SK-N-SH treated with all-trans-retinoic acid at 6 μM for 48 hours (cell line): ENCODE measurements around the gene OPHN1.

Experiments
- ATAC-seq: fragments of 200-7000 bp; cut with Tn5 transposase; 3 replicates; pipeline ENCODE4 v1.9.1; 2020; ENCODE audit warnings: mild to moderate bottlenecking, moderate library complexity
- ARNTL ChIP-seq: fragments of 450-650 bp; formaldehyde crosslinking; IDR thresholded peaks from 2 replicates; pipeline ENCODE4 v1.5.0; 2020; ENCODE audit warnings: low read depth, mild to moderate bottlenecking, moderate library complexity, borderline replicate concordance
- BACH2 ChIP-seq: fragments of 250-450 bp; sonication (Bioruptor Pico); IDR thresholded peaks from 2 replicates; pipeline ENCODE4 v1.9.0; 2021; ENCODE audit warnings: mild to moderate bottlenecking, borderline replicate concordance
- CSDC2 ChIP-seq: fragments of 250-450 bp; sonication (Bioruptor Pico); IDR thresholded peaks from 2 replicates; pipeline ENCODE4 v1.5.0; 2020; ENCODE audit warnings: mild to moderate bottlenecking, moderate library complexity
- ESRRG ChIP-seq: fragments of 250-450 bp; sonication (Bioruptor Pico); IDR thresholded peaks from 2 replicates; pipeline ENCODE4 v1.6.1; 2021; ENCODE audit warnings: mild to moderate bottlenecking
- ISL1 ChIP-seq: fragments of 250-450 bp; sonication (Bioruptor Pico); IDR thresholded peaks from 2 replicates; pipeline ENCODE4 v2.1.2; 2022; ENCODE audit warnings: mild to moderate bottlenecking, moderate library complexity
- OSR1 ChIP-seq: fragments of 250-450 bp; sonication (Bioruptor Pico); IDR thresholded peaks from 2 replicates; pipeline ENCODE4 v1.8.0; 2022; ENCODE audit warnings: moderate library complexity, mild to moderate bottlenecking, inconsistent platforms
- RARB ChIP-seq: fragments of 250-450 bp; sonication (Bioruptor Pico); IDR thresholded peaks from 2 replicates; pipeline ENCODE4 v1.8.0; 2021; ENCODE audit warnings: mild to moderate bottlenecking, moderate library complexity
- SNAI2 ChIP-seq: fragments of 250-450 bp; sonication (Bioruptor Pico); IDR thresholded peaks from 2 replicates; pipeline ENCODE4 v1.5.0; 2020; ENCODE audit warnings: mild to moderate bottlenecking, moderate library complexity
- TCF4 ChIP-seq: fragments of 250-450 bp; sonication (Bioruptor Pico); IDR thresholded peaks from 2 replicates; pipeline ENCODE4 v1.8.0; 2021; ENCODE audit warnings: mild to moderate bottlenecking, moderate library complexity, borderline replicate concordance
- TOX ChIP-seq: fragments of 250-450 bp; sonication (Bioruptor Pico); IDR thresholded peaks from 2 replicates; pipeline ENCODE4 v1.8.0; 2021; ENCODE audit warnings: mild to moderate bottlenecking, moderate library complexity, borderline replicate concordance
- ZC3H10 ChIP-seq: fragments of 250-450 bp; sonication (Bioruptor Pico); IDR thresholded peaks from 2 replicates; pipeline ENCODE4 v1.5.1; 2021; ENCODE audit warnings: mild to moderate bottlenecking, moderate library complexity
- ZNF70 ChIP-seq: fragments of 450-650 bp; formaldehyde crosslinking; IDR thresholded peaks from 2 replicates; pipeline ENCODE4 v1.5.0; 2020; ENCODE audit warnings: mild to moderate bottlenecking, moderate library complexity
- ZNF8 ChIP-seq: fragments of 450-650 bp; formaldehyde crosslinking; IDR thresholded peaks from 2 replicates; pipeline ENCODE4 v1.5.0; 2020; ENCODE audit warnings: mild to moderate bottlenecking, moderate library complexity
- TF ChIP-seq, protein P1 (sequence below): fragments of 250-450 bp; sonication (Bioruptor Pico); IDR thresholded peaks from 2 replicates; pipeline ENCODE4 v1.5.0; 2020; ENCODE audit warnings: mild to moderate bottlenecking, moderate library complexity
- TF ChIP-seq, protein P2 (sequence below): fragments of 250-450 bp; sonication (Bioruptor Pico); IDR thresholded peaks from 2 replicates; pipeline ENCODE4 v1.8.0; 2021; ENCODE audit warnings: low read depth, mild to moderate bottlenecking, moderate library complexity, borderline replicate concordance
- TF ChIP-seq, protein P3 (sequence below): fragments of 250-450 bp; sonication (Bioruptor Pico); IDR thresholded peaks from 2 replicates; pipeline ENCODE4 v1.5.1; 2020; ENCODE audit warnings: low read depth, mild to moderate bottlenecking, moderate library complexity
- TF ChIP-seq, protein P4 (sequence below): fragments of 250-450 bp; sonication (Bioruptor Pico); IDR thresholded peaks from 2 replicates; pipeline ENCODE4 v1.8.0; 2020; ENCODE audit warnings: mild to moderate bottlenecking, moderate library complexity, borderline replicate concordance

Gene OPHN1

DNA sequence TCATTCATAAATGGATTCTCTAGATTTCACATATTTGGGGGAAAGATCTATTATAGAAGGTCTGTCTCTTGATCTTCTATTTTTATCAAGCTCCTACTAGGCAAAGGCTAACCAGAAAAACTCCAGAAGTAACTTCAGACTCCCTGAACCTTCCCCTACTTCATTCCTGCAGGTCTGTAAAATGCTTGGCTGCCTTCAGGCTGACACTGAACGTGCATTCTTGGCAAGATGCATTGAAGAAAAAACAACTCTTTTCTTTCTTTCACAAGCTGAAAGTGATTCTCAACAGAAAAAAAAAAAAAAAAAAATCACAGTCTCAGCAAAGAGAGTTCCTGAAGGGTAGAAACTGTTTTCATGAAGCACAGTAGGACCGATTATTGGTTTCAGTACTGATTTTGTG lies 12.7 kb downstream of the OPHN1 start:
- no peak for ATAC-seq
- TF ChIP-seq ESRRG (no peak), ARNTL (no peak), TOX (CRISPR knock-in tag) (no peak), BACH2 (CRISPR knock-in tag) (no peak), CSDC2 (CRISPR knock-in tag) (no peak), OSR1 (CRISPR knock-in tag) (no peak), ZC3H10 (CRISPR knock-in tag) (no peak), ZNF70 (CRISPR knock-in tag) (no peak), ISL1 (CRISPR knock-in tag) (no peak), ZNF8 (CRISPR knock-in tag) (no peak), SNAI2 (CRISPR knock-in tag) (no peak), RARB (no peak)
- TF ChIP-seq, protein P1, sequence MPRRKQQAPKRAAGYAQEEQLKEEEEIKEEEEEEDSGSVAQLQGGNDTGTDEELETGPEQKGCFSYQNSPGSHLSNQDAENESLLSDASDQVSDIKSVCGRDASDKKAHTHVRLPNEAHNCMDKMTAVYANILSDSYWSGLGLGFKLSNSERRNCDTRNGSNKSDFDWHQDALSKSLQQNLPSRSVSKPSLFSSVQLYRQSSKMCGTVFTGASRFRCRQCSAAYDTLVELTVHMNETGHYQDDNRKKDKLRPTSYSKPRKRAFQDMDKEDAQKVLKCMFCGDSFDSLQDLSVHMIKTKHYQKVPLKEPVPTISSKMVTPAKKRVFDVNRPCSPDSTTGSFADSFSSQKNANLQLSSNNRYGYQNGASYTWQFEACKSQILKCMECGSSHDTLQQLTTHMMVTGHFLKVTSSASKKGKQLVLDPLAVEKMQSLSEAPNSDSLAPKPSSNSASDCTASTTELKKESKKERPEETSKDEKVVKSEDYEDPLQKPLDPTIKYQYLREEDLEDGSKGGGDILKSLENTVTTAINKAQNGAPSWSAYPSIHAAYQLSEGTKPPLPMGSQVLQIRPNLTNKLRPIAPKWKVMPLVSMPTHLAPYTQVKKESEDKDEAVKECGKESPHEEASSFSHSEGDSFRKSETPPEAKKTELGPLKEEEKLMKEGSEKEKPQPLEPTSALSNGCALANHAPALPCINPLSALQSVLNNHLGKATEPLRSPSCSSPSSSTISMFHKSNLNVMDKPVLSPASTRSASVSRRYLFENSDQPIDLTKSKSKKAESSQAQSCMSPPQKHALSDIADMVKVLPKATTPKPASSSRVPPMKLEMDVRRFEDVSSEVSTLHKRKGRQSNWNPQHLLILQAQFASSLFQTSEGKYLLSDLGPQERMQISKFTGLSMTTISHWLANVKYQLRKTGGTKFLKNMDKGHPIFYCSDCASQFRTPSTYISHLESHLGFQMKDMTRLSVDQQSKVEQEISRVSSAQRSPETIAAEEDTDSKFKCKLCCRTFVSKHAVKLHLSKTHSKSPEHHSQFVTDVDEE (CRISPR knock-in tag): no peak
- TF ChIP-seq, protein P2, sequence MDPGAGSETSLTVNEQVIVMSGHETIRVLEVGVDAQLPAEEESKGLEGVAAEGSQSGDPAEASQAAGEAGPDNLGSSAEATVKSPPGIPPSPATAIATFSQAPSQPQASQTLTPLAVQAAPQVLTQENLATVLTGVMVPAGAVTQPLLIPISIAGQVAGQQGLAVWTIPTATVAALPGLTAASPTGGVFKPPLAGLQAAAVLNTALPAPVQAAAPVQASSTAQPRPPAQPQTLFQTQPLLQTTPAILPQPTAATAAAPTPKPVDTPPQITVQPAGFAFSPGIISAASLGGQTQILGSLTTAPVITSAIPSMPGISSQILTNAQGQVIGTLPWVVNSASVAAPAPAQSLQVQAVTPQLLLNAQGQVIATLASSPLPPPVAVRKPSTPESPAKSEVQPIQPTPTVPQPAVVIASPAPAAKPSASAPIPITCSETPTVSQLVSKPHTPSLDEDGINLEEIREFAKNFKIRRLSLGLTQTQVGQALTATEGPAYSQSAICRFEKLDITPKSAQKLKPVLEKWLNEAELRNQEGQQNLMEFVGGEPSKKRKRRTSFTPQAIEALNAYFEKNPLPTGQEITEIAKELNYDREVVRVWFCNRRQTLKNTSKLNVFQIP: no peak
- TF ChIP-seq, protein P3, sequence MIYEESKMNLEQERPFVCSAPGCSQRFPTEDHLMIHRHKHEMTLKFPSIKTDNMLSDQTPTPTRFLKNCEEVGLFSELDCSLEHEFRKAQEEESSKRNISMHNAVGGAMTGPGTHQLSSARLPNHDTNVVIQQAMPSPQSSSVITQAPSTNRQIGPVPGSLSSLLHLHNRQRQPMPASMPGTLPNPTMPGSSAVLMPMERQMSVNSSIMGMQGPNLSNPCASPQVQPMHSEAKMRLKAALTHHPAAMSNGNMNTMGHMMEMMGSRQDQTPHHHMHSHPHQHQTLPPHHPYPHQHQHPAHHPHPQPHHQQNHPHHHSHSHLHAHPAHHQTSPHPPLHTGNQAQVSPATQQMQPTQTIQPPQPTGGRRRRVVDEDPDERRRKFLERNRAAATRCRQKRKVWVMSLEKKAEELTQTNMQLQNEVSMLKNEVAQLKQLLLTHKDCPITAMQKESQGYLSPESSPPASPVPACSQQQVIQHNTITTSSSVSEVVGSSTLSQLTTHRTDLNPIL: no peak
- TF ChIP-seq, protein P4, sequence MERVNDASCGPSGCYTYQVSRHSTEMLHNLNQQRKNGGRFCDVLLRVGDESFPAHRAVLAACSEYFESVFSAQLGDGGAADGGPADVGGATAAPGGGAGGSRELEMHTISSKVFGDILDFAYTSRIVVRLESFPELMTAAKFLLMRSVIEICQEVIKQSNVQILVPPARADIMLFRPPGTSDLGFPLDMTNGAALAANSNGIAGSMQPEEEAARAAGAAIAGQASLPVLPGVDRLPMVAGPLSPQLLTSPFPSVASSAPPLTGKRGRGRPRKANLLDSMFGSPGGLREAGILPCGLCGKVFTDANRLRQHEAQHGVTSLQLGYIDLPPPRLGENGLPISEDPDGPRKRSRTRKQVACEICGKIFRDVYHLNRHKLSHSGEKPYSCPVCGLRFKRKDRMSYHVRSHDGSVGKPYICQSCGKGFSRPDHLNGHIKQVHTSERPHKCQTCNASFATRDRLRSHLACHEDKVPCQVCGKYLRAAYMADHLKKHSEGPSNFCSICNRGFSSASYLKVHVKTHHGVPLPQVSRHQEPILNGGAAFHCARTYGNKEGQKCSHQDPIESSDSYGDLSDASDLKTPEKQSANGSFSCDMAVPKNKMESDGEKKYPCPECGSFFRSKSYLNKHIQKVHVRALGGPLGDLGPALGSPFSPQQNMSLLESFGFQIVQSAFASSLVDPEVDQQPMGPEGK (CRISPR knock-in tag): no peak
- TF ChIP-seq, all 23 proteins: peak for 0

DNA sequence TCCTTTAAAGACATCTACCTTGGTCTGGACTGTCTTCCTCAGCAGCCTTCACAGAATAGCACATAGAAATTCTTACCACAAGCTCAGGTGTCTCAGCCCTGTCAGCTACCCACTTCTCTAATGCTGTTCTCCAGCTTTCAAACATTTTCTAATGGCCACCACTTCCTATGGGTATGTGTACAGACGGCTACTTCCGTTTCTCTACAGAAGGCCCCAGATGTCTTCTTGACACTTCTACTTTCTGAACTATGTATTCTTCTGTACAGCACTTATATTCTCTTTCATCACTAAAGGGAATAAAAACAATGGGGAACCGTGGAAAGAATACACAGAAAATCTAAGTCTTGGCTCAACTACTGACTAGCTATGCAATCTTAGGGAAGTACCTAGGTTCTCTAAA lies 13.3 kb downstream of the OPHN1 start:
- TF ChIP-seq ARNTL (no peak), TCF4 (CRISPR knock-in tag) (no peak), OSR1 (CRISPR knock-in tag) (no peak), RARB (no peak), ZNF8 (CRISPR knock-in tag) (no peak), ISL1 (CRISPR knock-in tag) (no peak), ESRRG (no peak), BACH2 (CRISPR knock-in tag) (no peak)
- TF ChIP-seq, protein P4 (CRISPR knock-in tag): no peak
- TF ChIP-seq, protein P2: no peak
- TF ChIP-seq, protein P3: no peak
- ATAC-seq: no peak
